ENCODE results near the gene POLR1F.
"Not testable (repeated sequence)": the region's sequence is repeated elsewhere in the genome, so short reads cannot be mapped to it uniquely, and the experiment has no call there.

POLR1F gene

GRCh38 chr7:19701471-19701870, 7.4 kb downstream of the POLR1F start:
- no peak for TF ChIP-seq CTCF (IDR thresholded peaks at IDR 0.05; ENCODE audit: low read depth, low read length)
- DNase-seq (ENCODE audit: low read depth in 2 of 2) = no peak
- H3K4me3 ChIP-seq (replicated peaks in 1 of 2; ENCODE audit: low read depth in 2 of 2, low read length in 2 of 2) = no peak overlapping the region

- TF ChIP-seq CTCF (IDR thresholded peaks at IDR 0.05; ENCODE audit: low read depth, low read length) = no peak
- no peak overlapping the region for H3K4me3 ChIP-seq (replicated peaks in 1 of 2; ENCODE audit: low read depth in 2 of 2, low read length in 2 of 2)
- DNase-seq (ENCODE audit: low read depth in 2 of 2) = no peak
Observed at GRCh38 chr7:19700936-19701335, 7.9 kb downstream of the POLR1F start.

GRCh38 chr7:19698331-19698730, 10.5 kb downstream of the POLR1F start:
- no peak for TF ChIP-seq CTCF (IDR thresholded peaks at IDR 0.05; ENCODE audit: low read depth, low read length)
- DNase-seq (ENCODE audit: low read depth in 2 of 2) = no peak
- no peak overlapping the region for H3K4me3 ChIP-seq (replicated peaks in 1 of 2; ENCODE audit: low read depth in 2 of 2, low read length in 2 of 2)

- no peak for TF ChIP-seq CTCF (IDR thresholded peaks at IDR 0.05; ENCODE audit: low read depth, low read length)
- H3K4me3 ChIP-seq (replicated peaks in 1 of 2; ENCODE audit: low read depth in 2 of 2, low read length in 2 of 2) = no peak overlapping the region
- DNase-seq (ENCODE audit: low read depth in 2 of 2) = no peak
Observed at GRCh38 chr7:19696926-19697325, 11.9 kb downstream of the POLR1F start.

GRCh38 chr7:19692111-19692828, 16.6 kb downstream of the POLR1F start:
- no peak for TF ChIP-seq CTCF (IDR thresholded peaks at IDR 0.05; ENCODE audit: low read depth, low read length)
- H3K4me3 ChIP-seq (replicated peaks in 1 of 2; ENCODE audit: low read depth in 2 of 2, low read length in 2 of 2) = no peak overlapping the region
- no peak for DNase-seq (ENCODE audit: low read depth in 2 of 2)

GRCh38 chr7:19690736-19691135, 18.1 kb downstream of the POLR1F start:
- H3K4me3 ChIP-seq (replicated peaks in 1 of 2; ENCODE audit: low read depth in 2 of 2, low read length in 2 of 2) = no peak overlapping the region
- no peak for TF ChIP-seq CTCF (IDR thresholded peaks at IDR 0.05; ENCODE audit: low read depth, low read length)
- DNase-seq (ENCODE audit: low read depth in 2 of 2) = no peak

- not testable (repeated sequence) for H3K4me3 ChIP-seq (replicated peaks in 1 of 2; ENCODE audit: low read depth in 2 of 2, low read length in 2 of 2); DNase-seq (ENCODE audit: low read depth in 2 of 2)
Observed at GRCh38 chr7:19689130-19689529, 19.7 kb downstream of the POLR1F start.
